Mesodermal cell (in vitro differentiated cells): Measurements from ENCODE around the gene MORN3.
"Not testable (repeated sequence)": the region's sequence is repeated elsewhere in the genome, so short reads cannot be mapped to it uniquely, and the experiment has no call there.

Source experiments
- H3K27ac ChIP-seq: 2 replicates; pipeline ENCODE4 v1.7.0; 2013; ENCODE audit warnings: mild to moderate bottlenecking, low read depth, low read length, moderate library complexity; ENCODE audit not compliant: severe bottlenecking
- H3K36me3 ChIP-seq: 2 replicates; pipeline ENCODE4 v1.7.1; 2013; ENCODE audit warnings: mild to moderate bottlenecking, low read length, moderate library complexity; ENCODE audit not compliant: control insufficient read depth, insufficient read depth
- H3K4me1 ChIP-seq: one replicate; pipeline ENCODE4 v1.7.1; 2013; ENCODE audit warnings: mild to moderate bottlenecking, low read length; ENCODE audit not compliant: insufficient read depth, control insufficient read depth, poor library complexity, severe bottlenecking
- H3K4me3 ChIP-seq: 2 replicates; pipeline ENCODE4 v1.7.0; 2013; ENCODE audit warnings: low read length, control low read depth, mild to moderate bottlenecking; ENCODE audit not compliant: insufficient read depth, poor library complexity, severe bottlenecking; ENCODE audit errors: extremely low read depth
- H3K9me3 ChIP-seq: 2 replicates; pipeline ENCODE4 v1.7.1; 2013; ENCODE audit warnings: mild to moderate bottlenecking, low read length, moderate library complexity; ENCODE audit not compliant: control insufficient read depth
- whole genome bisulfite sequencing, 2 experiments: methylation state at CpG; one replicate each; pipeline ENCODE4 v1.1.5; 2013; ENCODE audit warnings: missing lambda C conversion rate in 2 of 2; ENCODE audit not compliant: insufficient coverage in 2 of 2; 5-methylcytosine and 5-hydroxymethylcytosine counted together

MORN3 gene

GRCh38 chr12:121661353-121662105 is 7.9 kb downstream of the MORN3 start:
- not testable (repeated sequence) for H3K9me3 ChIP-seq, H3K36me3 ChIP-seq, H3K4me3 ChIP-seq, H3K27ac ChIP-seq
- peaks cover 25% of the 10 kb centered on the region for H3K4me1 ChIP-seq
- 84 to 90% methylated on average over 9 of the region's 11 CpGs for WGBS, 2 experiments

- peaks cover 25% of the 10 kb centered on the region for H3K4me1 ChIP-seq
- no peaks in the 10 kb centered on the region for H3K9me3 ChIP-seq
- no peak overlapping the region for H3K4me3 ChIP-seq
- 95 to 98% methylated on average over 11 to 12 of the region's 18 CpGs for WGBS, 2 experiments
- no peak overlapping the region for H3K27ac ChIP-seq
- H3K36me3 ChIP-seq, result no peaks in the 10 kb centered on the region
Measured at GRCh38 chr12:121657305-121658008, 12.0 kb downstream of the MORN3 start.

GRCh38 chr12:121656122-121656521 is 13.3 kb downstream of the MORN3 start:
- peaks cover 25% of the 10 kb centered on the region for H3K4me1 ChIP-seq
- WGBS, 2 experiments, result 90 to 100% methylated on average over 2 of the region's 2 CpGs
- H3K27ac ChIP-seq, result no peak overlapping the region
- no peak overlapping the region for H3K4me3 ChIP-seq
- H3K36me3 ChIP-seq, result no peaks in the 10 kb centered on the region
- no peaks in the 10 kb centered on the region for H3K9me3 ChIP-seq

- no peak overlapping the region for H3K27ac ChIP-seq
- WGBS, 2 experiments, result 86 to 89% methylated on average over 11 to 17 of the region's 18 CpGs
- H3K9me3 ChIP-seq, result no peaks in the 10 kb centered on the region
- no peak overlapping the region for H3K4me3 ChIP-seq
- peaks cover 17% of the 10 kb centered on the region for H3K4me1 ChIP-seq
- H3K36me3 ChIP-seq, result no peaks in the 10 kb centered on the region
Measured at GRCh38 chr12:121653999-121654398, 15.5 kb downstream of the MORN3 start.

- no peak overlapping the region for H3K4me3 ChIP-seq
- WGBS, 2 experiments, result 95 to 98% methylated on average over 13 to 15 of the region's 16 CpGs
- no peaks in the 10 kb centered on the region for H3K9me3 ChIP-seq
- no peak overlapping the region for H3K27ac ChIP-seq
- H3K4me1 ChIP-seq, result peaks cover 9% of the 10 kb centered on the region
- H3K36me3 ChIP-seq, result no peaks in the 10 kb centered on the region
Measured at GRCh38 chr12:121652767-121653497, 16.5 kb downstream of the MORN3 start.

GRCh38 chr12:121651320-121651719 is 18.1 kb downstream of the MORN3 start:
- no peak overlapping the region for H3K4me3 ChIP-seq
- H3K9me3 ChIP-seq, result no peaks in the 10 kb centered on the region
- H3K36me3 ChIP-seq, result peaks cover 3% of the 10 kb centered on the region
- H3K27ac ChIP-seq, result peak overlapping the region; percentile 3
- no peaks in the 10 kb centered on the region for H3K4me1 ChIP-seq
- WGBS, 2 experiments, result 79 to 94% methylated on average over 2 to 4 of the region's 8 CpGs

- peaks cover 3% of the 10 kb centered on the region for H3K36me3 ChIP-seq
- no peaks in the 10 kb centered on the region for H3K4me1 ChIP-seq
- no peaks in the 10 kb centered on the region for H3K9me3 ChIP-seq
- 95 to 99% methylated on average over 5 to 6 of the region's 8 CpGs for WGBS, 2 experiments
- no peak overlapping the region for H3K27ac ChIP-seq
- no peak overlapping the region for H3K4me3 ChIP-seq
Measured at GRCh38 chr12:121649819-121650353, 19.6 kb downstream of the MORN3 start.

GRCh38 chr12:121649322-121649721 is 20.1 kb downstream of the MORN3 start:
- no peak overlapping the region for H3K27ac ChIP-seq
- no peak overlapping the region for H3K4me3 ChIP-seq
- H3K9me3 ChIP-seq, result no peaks in the 10 kb centered on the region
- 92 to 97% methylated on average over 4 of the region's 5 CpGs for WGBS, 2 experiments
- H3K36me3 ChIP-seq, result peaks cover 3% of the 10 kb centered on the region
- no peaks in the 10 kb centered on the region for H3K4me1 ChIP-seq

GRCh38 chr12:121648458-121649028 is 20.9 kb downstream of the MORN3 start:
- 90 to 94% methylated on average over 2 to 6 of the region's 11 CpGs for WGBS, 2 experiments
- Histone ChIP-seq H3K4me1 (no peaks in the 10 kb centered on the region), H3K9me3 (no peaks in the 10 kb centered on the region), H3K27ac (no peak overlapping the region), H3K4me3 (no peak overlapping the region), H3K36me3 (peaks cover 8% of the 10 kb centered on the region)

GRCh38 chr12:121641343-121641630 is 28.2 kb downstream of the MORN3 start:
- Histone ChIP-seq H3K27ac (no peak overlapping the region), H3K9me3 (no peaks in the 10 kb centered on the region), H3K4me1 (peaks cover 3% of the 10 kb centered on the region), H3K4me3 (no peak overlapping the region), H3K36me3 (peaks cover 59% of the 10 kb centered on the region)
- WGBS, 2 experiments, result 95 to 98% methylated on average over 18 of the region's 18 CpGs
